HG03097 (cell line): ENCODE data around the gene PHOX2A.

Source experiments
- ATAC-seq: cut with Tn5 transposase; IDR thresholded peaks from one replicate; pipeline ENCODE4 v1.9.1; 2021; ENCODE audit not compliant: unreplicated experiment, low FRiP score

The PHOX2A gene

DNA sequence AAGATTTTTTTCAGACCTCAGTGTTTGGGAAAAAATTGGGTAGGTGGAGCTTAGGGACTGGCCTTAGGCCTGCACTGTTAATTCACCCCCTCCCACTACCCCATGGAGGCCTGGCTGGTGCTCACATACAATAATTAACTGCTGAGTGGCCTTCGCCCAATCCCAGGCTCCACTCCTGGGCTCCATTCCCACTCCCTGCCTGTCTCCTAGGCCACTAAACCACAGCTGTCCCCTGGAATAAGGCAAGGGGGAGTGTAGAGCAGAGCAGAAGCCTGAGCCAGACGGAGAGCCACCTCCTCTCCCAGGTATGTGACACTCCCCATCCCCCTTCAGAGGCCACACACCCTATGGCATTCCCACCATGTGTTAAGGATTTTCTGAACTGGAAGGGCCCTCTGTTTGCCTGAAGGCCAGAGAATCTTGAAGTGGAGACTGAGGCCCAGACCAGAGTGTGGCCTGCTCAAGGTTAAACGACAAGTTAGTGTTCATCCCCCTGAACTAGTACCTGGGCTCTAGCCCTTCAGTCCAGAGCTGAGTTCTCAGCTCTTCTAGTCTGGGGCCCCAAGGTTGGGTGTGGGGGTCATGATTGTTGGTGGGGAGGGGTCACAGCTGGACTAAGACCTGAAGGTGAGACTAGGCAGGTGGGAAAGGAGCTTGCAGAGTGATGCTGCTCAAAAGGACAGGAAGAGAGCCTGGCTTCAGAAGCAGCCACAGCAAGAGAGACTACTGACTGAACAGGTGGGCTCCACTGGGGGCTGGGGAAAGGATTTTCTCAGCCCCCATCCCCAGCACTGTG is 54.3 kb downstream of the PHOX2A start:
- ATAC-seq = no peak
